Inflammatory macrophage (primary cell): Measurements from ENCODE around the gene VPS35.
"Not testable (repeated sequence)": the region's sequence is repeated elsewhere in the genome, so short reads cannot be mapped to it uniquely, and the experiment has no call there.

ENCODE experiments used
- DNase-seq, 2 donors: peaks; one replicate each; pipeline ENCODE4 v3.0.0-alpha.2; 2020 to 2022

The VPS35 gene

DNA sequence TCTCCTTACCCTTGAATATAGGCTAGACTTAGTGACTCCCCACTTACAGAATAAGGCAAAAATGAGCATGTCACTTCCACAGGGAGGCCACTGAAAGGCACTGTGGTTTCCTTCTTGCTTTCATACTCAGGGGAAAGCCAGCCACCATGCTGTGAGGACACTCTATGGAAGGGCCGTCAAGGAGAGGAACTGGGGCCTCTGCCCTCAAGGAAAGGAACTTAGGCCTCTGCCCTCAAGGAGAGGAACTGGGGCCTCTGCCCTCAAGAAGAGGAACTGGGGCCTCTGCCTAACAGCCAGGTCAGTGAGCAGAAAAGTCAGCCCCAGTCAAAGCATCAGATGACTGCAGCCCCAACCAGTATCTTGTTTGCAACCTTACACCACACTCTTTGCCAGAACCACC, 30.1 kb downstream of the VPS35 start:
- peak; percentile 95 to 97 for DNase-seq

DNA sequence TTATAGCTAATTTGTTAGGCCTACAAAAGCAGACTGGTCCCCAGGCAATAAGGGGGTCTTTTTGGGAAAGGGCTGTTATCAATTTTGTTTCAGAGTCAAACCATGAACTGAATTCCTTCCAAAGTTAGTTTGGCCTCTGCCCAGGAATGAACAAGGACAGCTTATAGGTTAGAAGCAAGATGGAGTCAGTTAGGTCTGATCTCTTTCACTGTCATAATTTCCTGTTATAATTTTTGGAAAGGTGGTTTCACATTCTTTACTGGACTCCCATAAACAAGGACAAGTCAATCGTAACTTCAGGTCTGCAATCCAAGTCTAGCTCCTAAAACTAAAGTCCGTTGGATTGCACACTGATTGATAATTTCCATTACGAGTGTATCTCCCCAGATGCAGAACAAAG, 37.7 kb downstream of the VPS35 start:
- no peak for DNase-seq

DNA sequence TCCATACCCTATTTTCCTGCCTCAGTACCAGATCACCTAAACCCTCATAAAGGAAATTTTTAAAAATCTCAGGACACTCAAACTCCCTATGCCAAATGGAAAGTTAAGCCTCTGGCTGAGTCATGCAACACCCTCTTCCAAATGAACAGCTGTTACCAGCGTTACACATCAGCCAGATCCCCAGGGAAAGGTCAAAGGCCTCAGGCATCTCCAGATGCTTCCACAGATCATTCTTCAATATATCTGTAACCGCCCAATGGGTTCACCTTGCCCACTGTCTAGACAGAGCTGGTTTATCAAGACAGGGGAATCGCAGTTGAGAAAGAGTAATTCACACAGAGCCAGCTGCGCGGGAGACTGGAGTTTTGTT, 38.7 kb downstream of the VPS35 start:
- DNase-seq = no peak

DNA sequence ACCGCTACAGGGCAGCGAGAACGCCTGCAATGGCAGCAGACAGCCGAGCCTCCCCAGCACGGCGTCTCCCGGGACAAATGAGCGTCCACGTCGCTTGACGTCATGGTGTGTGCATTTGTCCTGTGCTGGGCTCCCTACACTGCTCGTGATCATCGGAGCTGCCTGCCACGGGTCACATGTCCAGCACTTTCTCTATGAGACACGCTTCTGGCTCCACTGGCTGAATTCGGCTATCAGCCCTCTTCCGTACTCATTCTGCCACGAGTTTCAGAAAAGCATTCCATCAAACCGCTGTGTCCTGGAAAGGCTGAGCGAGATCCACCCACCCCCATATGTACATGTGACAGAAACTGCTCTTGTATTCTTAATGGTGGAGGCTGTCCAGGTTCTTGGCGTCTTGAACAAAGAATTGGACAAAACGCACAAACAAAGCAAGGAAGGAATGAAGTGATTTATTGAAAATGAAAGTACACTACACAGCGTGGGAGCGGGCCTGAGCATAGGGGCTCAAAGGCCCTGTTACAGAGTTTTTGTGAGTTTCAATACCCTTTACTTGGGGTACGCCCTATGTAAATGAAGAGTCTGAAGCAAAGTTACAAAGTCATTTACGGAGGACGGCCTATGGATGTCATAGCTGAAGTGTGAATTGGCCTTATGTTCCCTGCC, 39.3 kb downstream of the VPS35 start:
- DNase-seq = no peak

DNA sequence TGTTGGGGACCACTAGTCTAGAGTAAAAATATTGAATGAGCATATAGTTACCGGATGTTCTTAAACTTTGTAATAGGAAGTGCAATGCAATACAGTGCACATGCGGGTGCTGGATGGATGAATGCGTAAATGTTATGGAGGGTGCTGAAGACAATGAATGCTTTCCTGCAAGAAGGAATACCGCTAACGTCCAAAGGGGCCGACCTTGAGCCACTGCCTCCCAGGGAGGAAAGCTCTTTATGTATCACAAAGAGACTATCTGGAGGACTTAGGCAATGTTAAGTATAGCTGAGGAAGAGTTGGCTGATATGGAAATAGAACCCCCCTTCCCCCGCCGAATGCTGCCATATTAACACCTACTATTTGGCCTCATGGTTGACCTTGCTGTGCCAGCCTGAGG, 40.3 kb downstream of the VPS35 start:
- no peak for DNase-seq

DNA sequence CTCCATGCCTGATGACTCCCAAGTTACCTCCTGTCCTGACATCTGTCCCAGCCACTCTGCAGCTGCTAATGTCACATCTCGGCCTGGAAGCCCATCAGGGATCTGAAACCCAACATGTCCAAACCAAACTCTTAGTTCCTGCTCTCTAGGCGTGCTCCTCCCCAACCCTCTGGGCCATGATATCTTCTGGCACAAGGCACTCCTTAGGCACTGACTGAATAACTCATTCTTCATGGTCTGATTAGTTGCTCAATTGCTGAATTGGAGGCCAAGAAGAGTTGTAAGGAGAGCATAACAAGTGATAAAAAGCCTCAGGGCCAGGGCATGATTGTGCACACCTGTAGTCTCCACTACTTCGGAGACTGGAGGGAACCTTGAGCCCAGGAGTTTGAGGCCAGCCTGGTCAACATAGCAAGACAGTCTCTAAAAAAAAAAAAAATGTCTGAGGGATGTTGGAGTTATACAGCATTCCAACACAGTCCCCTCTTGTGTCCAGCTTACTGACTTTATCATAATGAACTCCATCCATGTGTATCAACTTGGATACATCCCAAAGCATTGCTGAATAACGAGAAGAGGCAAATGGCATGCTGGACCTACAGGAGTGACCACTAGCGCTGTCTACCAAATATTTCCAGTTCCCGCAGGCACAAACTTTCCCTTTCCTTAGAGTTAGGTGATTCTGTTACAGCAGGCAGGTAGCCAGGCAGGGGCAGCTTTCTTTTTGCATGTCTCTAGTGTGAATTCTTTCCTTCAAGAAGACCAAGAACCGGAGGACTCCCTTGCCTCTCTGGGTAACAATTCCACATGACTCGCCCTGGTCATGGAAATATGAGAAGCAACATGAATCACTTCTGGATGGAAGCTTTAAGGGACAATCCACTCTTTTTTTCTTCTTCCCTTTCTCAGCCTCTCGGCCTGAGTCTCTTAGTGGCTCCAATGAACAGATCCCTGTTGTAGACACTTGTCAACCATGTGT, 49.7 kb downstream of the VPS35 start:
- DNase-seq = no peak

DNA sequence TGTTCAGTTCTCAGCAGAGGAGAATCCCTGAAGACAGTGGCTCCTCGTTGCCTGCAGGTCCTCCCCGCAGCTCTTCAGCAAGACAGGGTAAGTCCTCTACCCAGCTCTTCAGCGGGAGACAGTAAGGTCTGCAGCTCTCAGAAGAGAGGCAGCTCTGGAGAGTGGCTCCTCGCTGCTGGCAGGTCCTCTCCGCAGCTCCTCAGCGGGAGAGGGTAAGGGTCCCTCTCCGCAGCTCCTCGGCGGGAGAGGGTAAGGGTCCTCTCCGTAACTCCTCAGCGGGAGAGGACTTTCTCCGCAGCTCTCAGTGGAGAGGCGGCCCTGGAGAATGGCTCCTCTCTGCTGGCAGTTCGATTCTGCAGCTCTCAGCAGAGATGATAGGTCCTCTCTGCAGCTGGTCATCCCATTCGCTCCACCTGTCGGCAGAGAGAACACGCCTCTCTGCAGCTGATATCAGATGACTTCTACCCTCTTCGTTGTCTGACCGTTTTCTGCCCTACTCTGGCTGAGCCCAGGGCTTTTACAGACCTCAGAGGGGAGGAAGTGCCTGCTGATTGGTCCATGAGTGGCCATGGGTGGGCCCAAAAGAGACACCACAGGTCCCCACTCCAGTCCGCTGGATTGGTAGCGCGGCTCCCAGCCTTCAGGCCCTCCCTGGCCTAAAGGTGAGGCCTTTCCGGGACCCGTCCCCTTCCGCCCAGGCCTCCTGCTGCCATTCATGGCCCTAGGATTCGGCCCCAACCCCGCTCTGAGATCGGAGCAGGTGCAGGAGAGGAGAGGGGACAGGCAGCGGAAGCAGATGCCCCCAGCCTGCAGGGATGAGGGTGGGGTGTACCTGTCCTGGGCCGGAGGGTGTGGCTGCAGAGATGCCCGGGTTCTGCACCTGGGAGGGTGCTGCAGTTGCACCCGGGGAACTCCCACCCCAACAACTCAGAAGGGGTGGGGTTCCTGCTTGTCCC, 55.9 kb downstream of the VPS35 start:
- DNase-seq = no peak

DNA sequence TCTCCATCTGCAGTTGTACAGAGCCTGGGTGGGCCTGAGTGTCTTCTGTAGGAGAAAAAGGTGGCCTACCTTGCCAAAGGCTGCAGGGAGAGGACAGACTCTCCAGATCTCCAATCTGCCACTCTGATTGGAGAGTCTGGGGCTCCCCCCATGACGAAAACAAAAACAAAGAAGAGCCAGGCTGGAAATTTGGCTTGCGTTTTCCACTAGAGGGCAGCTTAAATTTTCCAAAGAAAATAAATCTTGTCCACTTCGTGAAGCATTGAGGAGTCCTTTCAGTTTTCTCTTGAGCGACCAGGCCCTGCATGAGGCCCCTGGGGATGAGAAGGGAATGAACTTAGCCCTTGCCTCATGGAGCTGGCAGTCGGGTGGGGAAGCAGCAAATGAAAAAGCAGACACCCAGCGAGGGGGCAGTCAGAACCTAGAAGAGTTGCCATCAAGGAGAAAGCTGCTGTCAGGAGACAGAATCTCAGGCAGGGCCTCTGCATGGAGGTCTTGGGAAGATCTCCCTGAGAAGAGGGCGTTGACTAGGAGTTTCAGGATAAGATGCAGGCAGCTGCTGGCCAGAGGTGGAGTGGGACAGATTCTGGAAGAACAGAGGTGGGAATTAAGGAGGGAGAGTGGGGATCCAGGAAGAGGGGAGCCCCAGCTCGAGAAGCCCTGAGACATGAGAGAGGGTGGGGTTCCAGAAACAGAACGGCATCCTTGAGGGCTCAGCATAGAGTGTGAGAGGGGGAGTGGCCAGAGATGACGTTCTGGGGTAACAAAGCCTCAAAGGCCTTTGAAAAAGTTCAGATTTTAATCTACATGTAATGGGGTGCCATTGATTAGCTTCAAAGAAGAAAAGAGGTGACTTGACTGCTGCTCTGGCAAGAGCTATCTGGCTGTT, 59.4 kb downstream of the VPS35 start:
- peak in 1 of 2 donors; percentile 2 for DNase-seq

DNA sequence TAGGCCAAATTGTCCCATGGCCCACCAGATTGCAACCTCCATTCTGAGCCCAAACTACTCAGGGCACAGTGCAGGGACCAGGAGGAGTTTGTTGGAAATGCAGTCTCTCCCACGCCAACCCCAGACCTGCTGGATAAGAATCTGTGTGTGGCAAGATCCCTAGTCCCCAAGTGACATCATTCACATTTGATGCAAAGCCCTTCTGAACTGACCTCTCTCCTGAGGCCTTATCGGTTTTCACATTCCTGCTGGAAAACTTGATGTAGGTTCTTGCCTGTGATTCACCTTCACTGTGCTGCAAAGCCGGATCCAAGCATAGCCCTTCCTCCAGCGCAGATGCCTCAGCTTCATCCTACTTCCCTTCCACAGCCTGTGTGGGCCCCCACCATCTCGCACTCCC, 61.2 kb downstream of the VPS35 start:
- DNase-seq = no peak

DNA sequence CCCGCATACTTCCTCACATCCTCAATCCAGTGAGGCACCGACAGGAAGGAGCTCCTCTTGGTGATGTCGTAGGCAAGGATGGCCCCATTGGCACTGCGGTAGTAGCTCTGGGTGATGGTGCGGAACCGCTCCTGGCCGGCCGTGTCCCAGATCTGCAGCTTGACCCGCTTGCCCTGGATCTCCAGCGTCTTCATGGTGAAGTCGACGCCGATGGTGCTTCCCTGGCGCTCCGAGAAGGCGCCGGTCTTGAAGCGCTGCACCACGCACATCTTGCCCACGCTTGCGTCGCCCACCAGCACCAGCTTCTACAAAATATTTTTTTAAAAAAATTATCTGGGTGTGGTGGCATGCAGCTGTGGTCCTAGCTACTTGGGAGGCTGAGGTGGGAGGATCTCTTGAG, 62.3 kb downstream of the VPS35 start:
- DNase-seq = not testable (repeated sequence)

DNA sequence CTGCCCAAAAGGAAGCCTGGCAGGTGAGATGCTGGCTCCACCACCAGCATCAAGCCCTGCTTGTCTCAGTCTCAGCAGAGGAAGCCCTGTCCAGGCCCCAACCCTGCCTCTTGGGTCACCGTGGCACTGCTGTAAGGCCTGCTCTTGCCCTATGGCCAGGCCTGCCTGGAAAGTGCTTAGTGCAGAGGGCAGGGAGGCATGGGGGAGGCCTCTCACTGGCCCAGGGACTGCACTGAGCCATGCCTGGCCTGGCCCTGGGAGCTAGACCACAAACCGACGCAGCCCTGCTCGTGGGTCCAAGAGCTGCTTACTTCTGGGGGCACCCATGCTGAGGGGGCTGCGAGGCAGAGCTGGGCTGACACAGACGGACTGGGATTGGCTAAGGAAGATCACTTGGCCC, 64.1 kb downstream of the VPS35 start:
- not testable (repeated sequence) for DNase-seq

DNA sequence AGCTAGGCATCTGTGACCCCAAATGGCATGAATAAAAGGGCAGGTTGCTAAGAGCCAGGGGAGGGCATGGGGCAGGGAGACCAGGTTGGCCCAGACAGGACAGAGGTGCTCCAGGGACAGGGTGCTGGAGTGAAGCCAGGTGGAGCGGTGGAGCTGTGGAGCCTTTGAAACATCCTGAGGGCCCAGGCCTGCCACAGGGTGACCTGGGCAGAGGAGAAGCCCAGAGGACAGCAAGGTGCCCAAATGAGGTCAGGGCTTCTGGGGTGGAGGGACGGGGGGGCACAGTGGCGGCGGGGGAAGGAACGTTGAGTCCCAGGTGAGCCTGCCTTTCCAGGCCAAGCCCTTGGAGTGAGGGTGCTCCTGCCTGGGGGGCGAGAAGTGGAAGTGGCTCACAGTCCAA, 65.3 kb downstream of the VPS35 start:
- DNase-seq = not testable (repeated sequence)

DNA sequence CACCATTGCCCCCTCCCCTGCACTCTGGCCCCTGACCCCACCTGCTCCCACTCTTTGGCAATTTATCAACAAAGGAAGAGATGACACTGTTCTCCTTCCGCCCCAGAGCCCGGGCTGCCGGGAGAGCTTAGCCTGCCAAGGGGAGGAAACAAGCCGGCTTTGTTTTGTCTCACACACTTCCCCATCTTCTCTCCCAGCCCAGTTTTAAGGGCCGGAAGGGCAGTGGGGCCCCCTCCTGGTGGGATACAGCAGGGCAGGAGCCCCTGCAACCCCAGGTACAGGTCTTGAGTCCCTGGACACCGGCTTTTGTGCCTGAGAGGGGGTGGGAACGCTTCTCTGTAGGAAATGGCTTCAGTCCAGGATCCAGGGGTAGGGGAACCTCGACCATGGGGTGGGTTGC, 65.7 kb downstream of the VPS35 start:
- not testable (repeated sequence) for DNase-seq

DNA sequence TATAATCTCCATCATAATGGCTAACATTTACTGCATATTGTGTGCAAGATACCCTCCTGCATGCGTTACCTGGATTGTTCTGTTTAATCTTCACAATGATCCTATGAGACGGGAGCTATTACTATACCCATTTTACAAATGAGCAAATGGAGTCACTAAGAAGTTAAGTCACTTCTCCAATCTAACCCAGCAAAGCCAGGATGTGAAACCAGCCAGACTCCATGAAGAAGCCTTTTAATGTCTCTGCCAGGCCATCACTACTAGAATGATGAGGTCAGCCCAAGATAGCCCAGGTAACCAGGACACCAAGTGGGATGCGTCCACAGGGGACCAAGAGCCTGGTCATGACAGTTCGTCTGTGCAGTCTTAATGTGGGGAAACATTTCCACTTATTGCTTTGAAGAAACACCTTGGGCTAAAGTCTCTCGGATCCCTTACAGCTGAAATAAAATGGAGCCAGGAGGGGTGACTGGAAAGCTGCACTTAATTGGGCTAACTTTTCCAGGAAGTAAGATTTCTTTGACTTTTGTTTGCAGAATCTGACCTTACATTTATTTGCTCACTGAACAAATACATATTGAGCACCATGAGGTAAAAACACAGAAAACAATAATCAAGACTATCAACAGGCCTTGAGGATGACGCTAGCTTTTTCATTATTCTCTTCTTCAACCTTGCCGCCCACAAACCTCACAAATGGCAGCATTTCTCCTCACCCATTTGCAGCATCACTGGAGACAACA, 66.9 kb downstream of the VPS35 start:
- DNase-seq = peak; percentile 11 to 22

DNA sequence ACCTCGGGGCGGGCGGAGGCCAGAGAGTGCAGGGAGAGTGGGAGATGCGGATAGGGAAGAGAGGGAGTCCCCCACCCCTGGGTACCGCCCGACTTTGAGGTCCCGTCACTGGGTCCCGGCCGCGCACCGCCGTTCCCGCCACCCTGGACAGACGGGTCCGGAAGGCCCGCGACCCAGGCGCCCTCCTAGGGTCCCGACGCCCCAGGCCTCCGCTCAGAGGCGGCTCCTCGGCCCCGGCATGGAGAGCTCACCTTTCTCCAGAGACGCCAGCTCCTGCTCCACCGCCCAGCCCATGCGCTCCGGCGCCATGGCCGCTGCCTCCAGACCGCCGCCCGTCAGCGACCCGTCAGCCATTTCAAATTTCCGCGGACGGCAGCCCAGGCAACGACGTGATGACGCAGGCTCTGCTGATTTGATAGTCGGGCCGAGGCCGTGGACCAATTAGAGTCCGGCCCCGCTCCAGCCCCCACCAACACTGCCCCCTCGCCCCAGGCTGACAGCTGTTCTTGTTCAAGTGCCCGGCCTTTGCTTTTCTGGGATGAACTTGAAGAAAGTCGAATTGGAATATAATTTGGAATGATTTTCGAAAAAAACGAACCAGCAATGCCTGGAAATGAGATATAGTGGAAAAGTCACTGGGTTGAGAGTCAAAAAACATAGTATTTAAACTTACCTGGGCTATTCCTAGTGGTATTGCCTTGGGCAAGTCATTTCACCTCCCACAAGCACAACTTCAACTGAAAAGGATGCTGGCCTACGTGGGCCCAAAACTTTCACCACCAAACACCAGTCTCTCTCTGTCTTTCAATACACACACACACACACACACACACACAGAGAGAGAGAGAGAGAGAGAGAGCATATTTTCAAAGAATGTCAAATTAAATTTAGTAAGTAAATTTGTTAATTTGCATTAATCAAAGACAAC, 67.7 kb downstream of the VPS35 start, which contains the start of gene SHCBP1:
TSS of gene SHCBP1 (minus strand) at position 374 of the 928 bp plus-strand sequence. CDS start at position 354, 20 bp downstream.
- DNase-seq = peak; percentile 84 to 86

DNA sequence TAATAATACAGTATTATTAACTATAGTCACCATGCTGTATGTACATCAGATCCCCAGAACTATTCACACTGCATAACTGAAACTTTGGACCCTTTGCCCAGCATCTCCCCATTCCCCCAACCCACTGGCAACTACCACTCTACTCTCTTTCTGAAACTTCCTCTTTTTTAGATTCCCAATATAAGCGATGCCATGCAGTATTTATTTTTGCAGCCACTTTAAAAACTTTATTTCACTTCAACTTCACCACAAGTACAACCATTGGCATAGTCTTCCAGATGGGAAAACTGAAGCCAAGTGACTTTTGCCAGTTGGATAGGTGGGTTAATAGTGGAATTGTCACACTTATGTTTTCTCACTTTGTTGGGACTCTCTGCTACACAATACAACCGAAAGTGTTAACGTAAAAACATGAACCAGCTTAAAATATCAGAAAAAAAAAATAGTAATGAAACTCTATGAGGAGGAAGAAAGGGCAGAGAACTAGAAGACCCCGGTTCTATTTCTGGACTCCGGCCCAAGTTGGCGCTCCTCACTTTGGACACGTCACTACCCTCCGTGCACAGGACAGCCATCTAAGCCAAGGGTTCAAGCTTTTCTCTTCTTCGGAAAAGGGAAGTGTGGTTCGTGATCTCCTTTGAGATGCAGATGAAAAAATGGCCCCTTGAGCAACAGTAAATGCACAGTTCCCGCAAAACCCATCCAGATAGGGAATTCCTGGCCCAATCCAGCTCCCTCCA, 68.5 kb downstream of the VPS35 start:
- peak; percentile 18 to 23 for DNase-seq

DNA sequence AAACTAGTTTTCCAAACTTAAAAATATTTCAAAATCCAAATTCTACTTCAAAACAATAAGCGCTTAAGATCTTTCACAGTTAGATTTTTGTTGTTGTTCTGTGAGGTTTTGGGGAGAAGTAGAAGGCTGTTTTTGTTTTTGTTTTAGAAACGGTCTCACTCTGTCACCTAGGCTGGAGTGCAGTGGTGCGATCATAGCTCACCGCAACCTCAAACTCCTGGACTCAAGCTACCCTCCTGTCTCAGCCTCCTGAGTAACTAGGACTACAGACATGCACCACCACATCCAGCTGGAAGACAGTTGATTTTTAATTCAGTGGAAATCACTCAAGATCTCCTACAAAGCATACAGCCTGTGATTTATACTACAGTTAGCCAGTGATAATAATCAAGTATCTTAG, 70.5 kb downstream of the VPS35 start:
- no peak for DNase-seq

DNA sequence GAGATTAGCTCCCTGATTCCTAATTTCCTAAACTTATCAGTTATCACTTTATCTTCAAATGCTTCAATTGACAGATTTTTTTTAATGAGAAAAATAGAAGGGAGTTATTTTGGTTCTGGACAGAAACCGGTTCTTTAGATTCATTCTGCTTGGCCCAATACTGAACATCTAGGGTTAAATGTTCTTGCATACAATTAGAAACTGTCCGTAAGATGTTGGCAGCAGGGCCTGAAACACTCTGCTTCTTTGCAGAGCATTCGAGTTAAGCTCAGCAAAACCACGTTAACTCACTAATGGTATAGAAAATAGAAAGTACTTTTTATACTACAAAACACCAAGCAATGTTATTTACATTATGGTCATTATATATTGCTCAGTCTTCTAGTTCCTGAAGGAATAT, 75.0 kb downstream of the VPS35 start:
- no peak for DNase-seq

DNA sequence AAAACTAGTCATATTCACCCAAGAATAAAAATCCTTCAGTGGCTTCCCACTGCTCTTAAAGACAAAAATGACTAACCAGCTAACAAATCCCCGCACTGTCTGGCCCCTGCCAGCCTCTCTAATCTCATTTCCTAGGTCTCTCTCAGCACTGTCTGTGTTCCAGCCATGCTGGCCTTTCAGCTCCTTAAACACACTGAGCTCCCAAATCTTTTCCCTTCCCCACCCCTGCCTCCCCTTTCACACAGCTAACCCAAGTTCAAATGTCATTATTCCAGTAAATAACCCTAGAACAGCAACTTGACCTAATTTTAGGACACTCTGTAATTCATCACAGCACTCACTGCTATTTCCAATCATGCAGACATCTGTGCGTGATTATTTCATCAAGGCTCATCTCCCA, 75.6 kb downstream of the VPS35 start:
- DNase-seq = no peak
